ENCODE results near the gene OSCP1.

OSCP1 gene

DNA sequence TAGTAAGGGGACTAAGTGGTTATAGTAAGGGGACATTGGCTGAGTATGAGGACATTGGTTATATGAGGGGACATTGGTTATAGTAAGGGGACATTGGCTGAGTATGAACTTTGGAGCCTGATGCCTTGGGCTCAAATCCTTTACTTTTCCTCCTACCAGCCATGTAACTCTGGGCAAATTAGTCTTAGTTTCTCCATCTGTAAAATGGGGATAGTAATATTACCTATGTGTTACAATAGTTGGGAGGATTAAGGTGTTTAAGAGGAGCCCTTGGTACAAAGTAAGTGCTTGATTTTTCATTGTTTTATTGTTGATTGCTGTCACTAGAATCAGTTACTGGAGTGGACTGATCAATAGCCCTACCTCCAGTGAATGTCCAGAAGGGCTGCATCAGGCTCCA is 2.8 kb downstream of the OSCP1 start:
- no peak for DNase-seq (ENCODE audit: low spot score)

GRCh38 chr1:36446746-36447145 is 3.5 kb downstream of the OSCP1 start:
- DNase-seq (ENCODE audit: low spot score), result no peak

- DNase-seq (ENCODE audit: low spot score), result no peak
Observed at GRCh38 chr1:36446271-36446670, 4.0 kb downstream of the OSCP1 start.

- no peak for DNase-seq (ENCODE audit: low spot score)
Observed at GRCh38 chr1:36443297-36443696, 7.0 kb downstream of the OSCP1 start.

GRCh38 chr1:36442337-36442736 is 7.9 kb downstream of the OSCP1 start:
- no peak for DNase-seq (ENCODE audit: low spot score)

GRCh38 chr1:36440646-36441045 is 9.6 kb downstream of the OSCP1 start:
- DNase-seq (ENCODE audit: low spot score), result no peak

DNA sequence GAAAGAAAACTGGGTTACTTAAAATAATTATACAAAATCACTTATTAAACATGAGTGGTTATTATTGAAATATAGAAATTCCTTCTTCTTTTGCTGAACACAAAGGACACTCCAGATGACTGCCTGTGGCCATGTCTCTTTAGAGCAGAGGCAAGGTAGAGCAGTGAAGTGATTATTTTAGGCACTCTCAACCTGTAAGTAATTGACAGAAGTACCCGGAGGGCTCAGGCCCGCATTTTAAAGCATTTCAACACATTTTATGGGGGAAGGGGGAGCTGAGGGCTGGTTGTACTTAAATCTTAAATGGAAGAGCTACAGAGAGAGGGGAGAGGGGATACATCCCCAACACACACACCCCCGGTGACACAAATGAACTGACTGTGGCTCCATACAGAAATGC is 10.2 kb downstream of the OSCP1 start:
- no peak for DNase-seq (ENCODE audit: low spot score)

DNA sequence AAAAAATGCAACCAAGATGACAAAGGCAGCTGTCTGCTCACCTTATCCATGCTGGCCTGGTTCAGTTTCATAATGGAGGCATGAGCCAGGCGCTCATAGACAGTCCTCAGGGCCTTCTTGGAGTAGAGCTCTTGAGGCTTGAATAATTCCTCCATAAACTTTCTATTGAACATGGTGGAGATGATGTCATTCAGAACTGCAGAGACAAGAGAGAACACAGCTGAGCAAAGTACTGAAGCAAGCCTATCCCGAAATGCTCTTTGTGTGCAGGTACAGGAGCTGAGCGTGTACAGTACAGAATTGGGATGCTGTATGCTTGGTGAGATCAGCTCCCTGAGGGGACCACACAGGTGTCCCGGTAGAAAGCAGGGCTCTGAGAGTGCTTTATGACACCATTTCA is 11.5 kb downstream of the OSCP1 start:
- no peak for DNase-seq (ENCODE audit: low spot score)

DNA sequence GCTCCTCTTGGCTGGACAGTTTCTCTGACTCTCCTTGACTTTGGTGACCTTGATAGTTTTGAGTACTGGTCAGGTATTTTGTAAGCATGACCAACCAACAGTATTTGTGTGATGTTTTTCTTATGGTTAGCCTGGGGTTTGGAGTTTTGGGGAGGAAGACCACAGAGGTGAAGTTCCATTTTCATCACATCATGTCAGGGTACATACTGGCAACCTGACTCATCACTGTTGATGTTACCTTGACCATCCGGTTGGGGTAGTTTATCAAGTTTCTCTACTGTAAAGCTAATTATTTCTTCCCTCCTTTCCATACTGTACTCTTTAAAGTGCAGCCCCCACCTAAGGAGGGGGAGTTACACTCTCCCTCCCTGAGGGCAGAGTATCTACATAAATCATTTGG is 13.4 kb downstream of the OSCP1 start:
- no peak for DNase-seq (ENCODE audit: low spot score)

- no peak for DNase-seq (ENCODE audit: low spot score)
Observed at GRCh38 chr1:36433102-36433501, 17.1 kb downstream of the OSCP1 start.

DNA sequence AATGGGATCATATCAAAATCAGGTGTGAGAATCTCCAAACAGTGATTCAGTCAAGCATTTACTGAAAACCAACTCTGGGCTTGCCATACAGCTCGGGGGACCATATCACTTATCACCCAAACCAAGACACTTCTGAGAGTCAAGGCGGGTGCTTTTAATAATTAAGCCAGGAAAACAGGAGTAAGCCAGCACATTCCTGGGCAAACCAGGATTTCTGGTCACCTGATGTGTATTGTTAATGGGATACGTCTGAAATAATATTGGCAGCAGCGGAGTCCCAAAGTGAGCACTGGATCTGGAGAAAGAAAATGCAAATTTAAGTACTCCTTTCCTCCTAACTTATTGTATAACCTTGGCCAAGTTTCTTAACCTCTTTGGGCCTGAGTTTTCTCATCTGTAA is 17.6 kb downstream of the OSCP1 start:
- no peak for DNase-seq (ENCODE audit: low spot score)

- no peak for DNase-seq (ENCODE audit: low spot score)
Observed at GRCh38 chr1:36425791-36426190, 24.5 kb downstream of the OSCP1 start.

DNA sequence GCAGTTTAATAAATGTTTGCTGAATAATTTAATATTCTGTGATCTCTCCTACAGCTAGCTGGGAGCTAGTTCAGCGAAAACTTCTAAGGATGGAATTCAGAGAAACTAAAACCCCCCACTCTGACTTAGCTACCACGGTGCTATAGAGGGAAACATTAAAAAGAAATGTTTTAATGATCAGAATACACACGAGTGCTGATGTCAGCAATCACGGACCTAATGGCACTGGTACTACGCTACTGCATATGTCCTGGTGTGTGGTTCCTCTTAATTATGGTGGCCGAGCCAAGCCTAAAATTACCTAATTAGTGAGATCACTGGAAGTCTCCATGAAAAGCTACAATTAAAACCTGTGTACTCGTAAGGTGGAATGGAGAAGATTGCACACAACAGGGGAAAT is 28.6 kb downstream of the OSCP1 start:
- no peak for DNase-seq (ENCODE audit: low spot score)

DNA sequence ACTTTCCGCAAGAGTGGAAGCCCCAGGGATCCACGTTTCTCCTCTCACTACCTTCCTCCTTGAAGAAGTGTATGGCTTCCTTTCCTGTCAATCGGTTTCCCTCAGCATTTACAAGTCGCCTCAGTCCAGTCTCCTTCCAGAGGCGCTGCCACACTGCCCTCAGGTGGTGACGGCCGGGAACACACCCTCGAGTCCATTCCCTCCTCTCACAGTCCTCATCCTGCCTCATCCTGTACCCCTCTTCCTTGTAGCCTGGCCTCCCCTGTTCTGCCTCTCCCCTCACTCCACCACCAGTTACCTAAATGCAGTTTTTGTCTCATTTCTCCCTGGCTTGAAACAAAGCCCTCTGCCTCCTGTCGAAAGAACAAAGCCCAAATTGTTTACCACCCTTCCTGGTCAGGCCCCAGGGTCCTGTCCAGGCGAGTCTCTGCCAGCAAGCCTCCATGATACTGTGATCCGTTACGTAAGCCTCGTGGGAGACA is 29.4 kb downstream of the OSCP1 start:
- peak; percentile 90 for DNase-seq (ENCODE audit: low spot score)

- DNase-seq (ENCODE audit: low spot score), result peak; percentile 5
Observed at GRCh38 chr1:36420409-36420808, 29.8 kb downstream of the OSCP1 start.

DNA sequence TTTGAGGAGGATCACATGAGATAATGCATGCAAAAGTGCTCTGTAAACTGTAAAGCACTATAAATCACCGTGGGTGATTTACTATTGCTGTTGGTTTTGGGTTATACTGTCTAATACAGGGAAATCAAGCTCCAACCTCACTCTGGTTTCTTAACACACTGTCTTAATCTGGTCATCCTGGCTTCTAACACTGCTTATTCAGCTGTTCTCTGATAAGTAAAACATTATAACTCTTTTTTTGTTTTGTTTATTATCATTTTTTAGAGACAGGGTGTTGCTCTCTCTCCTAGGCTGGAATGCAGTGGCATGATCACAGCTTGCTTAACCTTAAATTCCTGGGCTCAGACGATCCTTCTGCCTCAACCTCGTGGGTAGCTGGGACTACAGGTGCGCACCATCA is 30.7 kb downstream of the OSCP1 start:
- DNase-seq (ENCODE audit: low spot score), result no peak

- DNase-seq (ENCODE audit: low spot score), result no peak
Observed at GRCh38 chr1:36419140-36419539, 31.1 kb downstream of the OSCP1 start.

- DNase-seq (ENCODE audit: low spot score), result no peak
Observed at GRCh38 chr1:36417931-36418330, 32.3 kb downstream of the OSCP1 start.

DNA sequence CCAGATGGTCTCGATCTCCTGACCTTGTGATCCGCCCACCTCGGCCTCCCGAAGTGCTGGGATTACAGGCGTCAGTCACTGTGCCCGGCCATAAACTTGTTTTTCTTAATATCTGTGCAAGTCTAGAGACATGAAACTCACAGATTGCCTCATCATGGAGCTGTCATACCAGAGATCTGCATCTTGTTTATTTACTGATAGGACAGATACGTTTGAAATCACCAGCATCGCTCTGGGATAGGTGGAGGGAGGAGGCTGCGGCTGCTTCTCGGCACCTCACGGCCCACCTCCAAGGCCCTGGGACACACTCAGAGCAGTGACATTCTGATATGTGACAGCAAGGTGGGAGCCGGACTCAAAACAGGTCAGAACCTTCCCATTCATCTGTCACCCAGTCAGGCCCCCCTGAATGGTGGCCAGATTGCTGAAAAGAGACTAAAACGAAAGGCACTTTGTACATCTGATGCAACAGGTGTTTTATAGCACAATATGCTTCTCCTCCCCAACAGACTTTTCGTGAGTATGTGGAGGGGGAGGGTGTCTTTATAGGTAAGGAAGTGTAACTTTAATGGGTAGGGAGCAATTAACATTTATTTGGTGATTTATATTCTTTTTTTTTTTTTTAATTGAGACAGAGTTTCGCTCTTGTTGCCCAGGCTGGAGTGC is 34.5 kb downstream of the OSCP1 start:
- no peak for DNase-seq (ENCODE audit: low spot score)

DNA sequence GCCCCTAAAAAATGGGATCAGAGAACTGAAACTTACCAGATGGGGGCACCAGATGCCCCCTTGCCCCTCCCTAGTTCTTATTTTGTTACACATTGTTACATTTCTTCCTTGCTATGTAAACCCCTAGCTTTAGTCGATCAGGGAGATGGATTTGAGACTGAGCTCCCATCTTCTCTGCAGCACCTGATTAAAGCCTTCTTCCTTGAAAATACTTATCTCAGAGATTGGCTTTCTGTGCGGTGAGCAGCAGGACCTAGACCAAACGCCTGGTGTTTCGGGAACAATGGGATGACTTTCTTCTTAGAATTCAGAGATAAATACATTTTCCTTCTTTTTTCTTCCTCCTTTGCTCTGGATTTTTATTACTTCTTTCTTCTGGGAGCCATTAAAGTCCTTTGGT is 35.9 kb downstream of the OSCP1 start:
- no peak for DNase-seq (ENCODE audit: low spot score)

DNA sequence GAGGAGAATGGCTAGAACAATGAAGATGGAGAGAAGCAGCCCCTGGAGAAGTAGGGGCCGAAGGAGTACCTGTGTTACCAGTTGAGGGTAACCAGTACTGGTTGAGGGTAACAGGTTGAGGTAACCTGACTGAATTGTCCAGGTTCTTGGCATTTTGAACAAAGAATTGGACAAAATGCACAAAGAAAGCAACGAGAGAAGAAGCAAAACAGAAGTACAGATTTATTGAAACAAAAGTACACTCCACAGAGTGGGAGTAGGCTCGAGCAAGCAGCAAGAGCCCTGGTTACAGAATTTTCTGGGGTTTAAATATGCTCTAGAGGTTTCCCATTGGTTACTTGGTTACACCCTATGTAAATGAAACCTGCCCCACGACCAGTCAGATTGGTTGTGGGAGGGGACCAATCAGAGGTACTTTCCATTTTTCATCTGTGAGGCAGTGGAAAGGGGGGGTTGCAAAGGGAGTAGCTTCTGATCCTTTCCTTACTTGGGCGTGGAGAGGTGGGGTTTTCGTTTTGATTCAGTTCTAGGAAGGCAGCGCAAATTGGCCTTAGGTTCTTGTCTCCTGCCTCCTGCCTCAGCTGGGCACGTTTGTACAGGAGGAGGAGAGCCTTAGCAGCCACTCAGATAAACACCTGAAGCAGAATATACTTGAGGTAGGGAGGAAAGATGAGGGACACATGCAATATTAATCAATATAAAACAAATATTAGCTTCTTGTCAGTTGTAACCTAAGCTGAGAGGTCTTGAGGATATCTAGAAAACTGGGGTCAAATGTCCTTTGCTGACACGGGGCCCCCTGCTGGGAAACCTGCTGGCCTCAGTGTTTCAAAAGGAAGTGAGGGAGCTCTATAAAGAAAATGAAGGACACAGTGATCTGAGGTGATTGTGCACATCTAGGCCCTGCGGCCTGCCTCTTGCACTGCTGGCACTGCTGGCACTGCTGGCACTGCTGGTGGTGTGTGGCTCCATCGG is 38.3 kb downstream of the OSCP1 start:
- DNase-seq (ENCODE audit: low spot score), result peak; percentile 49

GRCh38 chr1:36408479-36408878 is 41.8 kb downstream of the OSCP1 start:
- no peak for DNase-seq (ENCODE audit: low spot score)

- DNase-seq (ENCODE audit: low spot score), result no peak
Observed at GRCh38 chr1:36406440-36406839, 43.8 kb downstream of the OSCP1 start.

Measured in CD4-positive, alpha-beta T cell treated with Interleukin-15 for 4 hours (primary cell).